Endothelial cell of umbilical vein (primary cell): Measurements from ENCODE around the gene MED25.

Experiments
- EZH2 ChIP-seq: IDR thresholded peaks from 2 replicates; pipeline ENCODE4 v1.6.1; 2012; ENCODE audit warnings: borderline replicate concordance, low read depth, mild to moderate bottlenecking, moderate library complexity, low read length, inconsistent platforms; ENCODE audit not compliant: severe bottlenecking
- FOS ChIP-seq: IDR thresholded peaks from 2 replicates; pipeline ENCODE4 v1.6.1; 2011; ENCODE audit warnings: mild to moderate bottlenecking, low read length, moderate library complexity, borderline replicate concordance; ENCODE audit not compliant: insufficient read depth
- JUN ChIP-seq: IDR thresholded peaks from 2 replicates; pipeline ENCODE4 v1.6.1; 2011; ENCODE audit warnings: borderline replicate concordance, low read depth; ENCODE audit not compliant: insufficient read length, insufficient read depth
- MAX ChIP-seq: IDR thresholded peaks from 2 replicates; pipeline ENCODE4 v1.6.1; 2011; ENCODE audit not compliant: insufficient read depth, insufficient read length
- MYC ChIP-seq: IDR thresholded peaks from one replicate; pipeline ENCODE4 v1.6.1; 2011; ENCODE audit warnings: mild to moderate bottlenecking, low read depth, low read length
- POLR2A ChIP-seq: IDR thresholded peaks from 2 replicates; pipeline ENCODE4 v1.6.1; 2012; ENCODE audit warnings: low read depth, mild to moderate bottlenecking, control low read depth, low read length
- POLR2AphosphoS5 ChIP-seq: IDR thresholded peaks from 2 replicates; pipeline ENCODE4 v1.6.1; 2012; ENCODE audit warnings: low read depth, mild to moderate bottlenecking, control low read depth, low read length, moderate library complexity; ENCODE audit not compliant: insufficient read depth
- TF ChIP-seq, protein P1 (sequence below), 2 donors: IDR thresholded peaks; 1 replicate in 1 of 2; 2 replicates in 1 of 2; pipeline ENCODE4 v1.5.1; 2011; ENCODE audit warnings: low read length in 2 of 2, mild to moderate bottlenecking in 2 of 2, moderate library complexity in 2 of 2, control low read depth in 1 of 2, inconsistent platforms in 1 of 2, low read depth in 1 of 2; ENCODE audit not compliant: insufficient read depth in 1 of 2; ENCODE audit errors: extremely low read depth in 1 of 2

DNA sequence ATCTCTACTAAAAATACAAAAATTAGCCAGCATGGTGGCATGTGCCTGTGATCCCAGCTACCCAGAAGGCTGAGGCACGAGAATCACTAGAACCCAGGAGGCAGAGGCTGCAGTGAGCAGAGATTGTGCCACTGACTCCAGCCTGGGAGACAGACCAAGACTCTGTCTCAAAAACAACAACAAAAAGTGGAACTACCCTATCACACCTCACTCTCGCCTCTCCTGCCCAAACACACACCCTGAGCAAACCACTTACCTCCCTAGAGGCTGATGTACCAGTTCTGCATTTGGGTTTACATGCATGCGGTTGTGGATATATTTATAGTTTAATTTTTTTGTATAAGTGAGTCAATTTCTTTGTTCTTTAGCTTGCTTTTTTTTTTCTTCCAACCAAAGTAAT, 25.2 kb downstream of the MED25 start:
- TF ChIP-seq, protein P1, sequence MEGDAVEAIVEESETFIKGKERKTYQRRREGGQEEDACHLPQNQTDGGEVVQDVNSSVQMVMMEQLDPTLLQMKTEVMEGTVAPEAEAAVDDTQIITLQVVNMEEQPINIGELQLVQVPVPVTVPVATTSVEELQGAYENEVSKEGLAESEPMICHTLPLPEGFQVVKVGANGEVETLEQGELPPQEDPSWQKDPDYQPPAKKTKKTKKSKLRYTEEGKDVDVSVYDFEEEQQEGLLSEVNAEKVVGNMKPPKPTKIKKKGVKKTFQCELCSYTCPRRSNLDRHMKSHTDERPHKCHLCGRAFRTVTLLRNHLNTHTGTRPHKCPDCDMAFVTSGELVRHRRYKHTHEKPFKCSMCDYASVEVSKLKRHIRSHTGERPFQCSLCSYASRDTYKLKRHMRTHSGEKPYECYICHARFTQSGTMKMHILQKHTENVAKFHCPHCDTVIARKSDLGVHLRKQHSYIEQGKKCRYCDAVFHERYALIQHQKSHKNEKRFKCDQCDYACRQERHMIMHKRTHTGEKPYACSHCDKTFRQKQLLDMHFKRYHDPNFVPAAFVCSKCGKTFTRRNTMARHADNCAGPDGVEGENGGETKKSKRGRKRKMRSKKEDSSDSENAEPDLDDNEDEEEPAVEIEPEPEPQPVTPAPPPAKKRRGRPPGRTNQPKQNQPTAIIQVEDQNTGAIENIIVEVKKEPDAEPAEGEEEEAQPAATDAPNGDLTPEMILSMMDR (IDR thresholded peaks at IDR 0.05; ENCODE audit: extremely low read depth in 1 of 2, insufficient read depth in 1 of 2, low read depth in 1 of 2, low read length in 2 of 2): no peak
- no peak for TF ChIP-seq JUN
- TF ChIP-seq EZH2: no peak
- no peak for TF ChIP-seq POLR2A
- no peak for TF ChIP-seq MAX
- no peak for TF ChIP-seq POLR2AphosphoS5
- TF ChIP-seq MYC: no peak
- TF ChIP-seq FOS: no peak
